Stomach smooth muscle (tissue), 2 donors: Measurements from ENCODE around the gene MFSD12.

Source experiments
- H3K27ac ChIP-seq: one replicate; pipeline ENCODE4 v1.7.0; 2013; ENCODE audit warnings: mild to moderate bottlenecking, low read length, inconsistent platforms
- H3K27me3 ChIP-seq, 2 donors: one replicate each; pipeline ENCODE4 v1.7.0; 2013; ENCODE audit warnings: low read length in 2 of 2; ENCODE audit not compliant: insufficient read depth in 2 of 2, control insufficient read depth in 1 of 2
- H3K36me3 ChIP-seq, 2 donors: one replicate each; pipeline ENCODE4 v1.7.0; 2013; ENCODE audit warnings: low read length in 2 of 2; ENCODE audit not compliant: control insufficient read depth in 2 of 2, insufficient read depth in 2 of 2
- H3K4me1 ChIP-seq: one replicate; pipeline ENCODE4 v1.7.0; 2013; ENCODE audit warnings: low read length; ENCODE audit not compliant: control insufficient read depth, insufficient read depth
- H3K4me3 ChIP-seq, 2 donors: one replicate each; pipeline ENCODE4 v1.7.0; 2013; ENCODE audit warnings: low read length in 2 of 2
- H3K9ac ChIP-seq, 2 donors: one replicate each; pipeline ENCODE4 v1.7.0; 2013; ENCODE audit warnings: low read length in 2 of 2, mild to moderate bottlenecking in 1 of 2
- H3K9me3 ChIP-seq, 2 donors: one replicate each; pipeline ENCODE4 v1.7.0; 2013; ENCODE audit warnings: low read length in 2 of 2; ENCODE audit not compliant: control insufficient read depth in 2 of 2
- donor health status: healthy.
- donor health status: Pancreatic carcinoma.

Gene MFSD12

GRCh38 chr19:3501780-3502179 lies 55.6 kb downstream of the MFSD12 start:
- Histone ChIP-seq H3K27me3 (no peaks in the 10 kb centered on the region), H3K27ac (no peak overlapping the region), H3K9ac (no peak overlapping the region), H3K9me3 (no peaks in the 10 kb centered on the region), H3K4me3 (no peak overlapping the region), H3K4me1 (peaks cover 14% of the 10 kb centered on the region), H3K36me3 (peaks cover 2 to 5% of the 10 kb centered on the region in 2 donors)

- H3K36me3 ChIP-seq = peaks cover 6 to 10% of the 10 kb centered on the region in 2 donors
- H3K9me3 ChIP-seq = no peaks in the 10 kb centered on the region
- peak within 1 kb of the TSS; percentile 93 for H3K27ac ChIP-seq
- H3K9ac ChIP-seq = peak within 1 kb of the TSS; percentile 94 to 96
- no peaks in the 10 kb centered on the region for H3K27me3 ChIP-seq
- H3K4me3 ChIP-seq = peak within 1 kb of the TSS; percentile 99
- H3K4me1 ChIP-seq = peaks cover 13% of the 10 kb centered on the region
Observed at GRCh38 chr19:3500429-3501101, 56.8 kb downstream of the MFSD12 start, which contains the start of gene DOHH. Gene DOHH, minus strand, starts transcription at chr19:3500674. Its CDS starts 3,860 bp downstream, at chr19:3496814.

GRCh38 chr19:3499738-3500428 lies 57.5 kb downstream of the MFSD12 start:
- Histone ChIP-seq H3K9ac (peak overlapping the region; percentile 94 to 96), H3K36me3 (peaks cover 9 to 14% of the 10 kb centered on the region in 2 donors), H3K27me3 (no peaks in the 10 kb centered on the region), H3K4me3 (peak overlapping the region; percentile 99), H3K4me1 (peaks cover 11% of the 10 kb centered on the region), H3K9me3 (no peaks in the 10 kb centered on the region), H3K27ac (peak overlapping the region; percentile 93)

GRCh38 chr19:3497757-3498520 lies 59.4 kb downstream of the MFSD12 start:
- Histone ChIP-seq H3K9me3 (no peaks in the 10 kb centered on the region), H3K9ac (no peak overlapping the region)

GRCh38 chr19:3496392-3497273 lies 60.8 kb downstream of the MFSD12 start:
- H3K9ac ChIP-seq = no peak overlapping the region
- H3K36me3 ChIP-seq = peaks cover 14 to 27% of the 10 kb centered on the region in 2 donors
- H3K4me3 ChIP-seq = no peak overlapping the region
- H3K9me3 ChIP-seq = no peaks in the 10 kb centered on the region
- H3K27me3 ChIP-seq = no peaks in the 10 kb centered on the region
- H3K4me1 ChIP-seq = peaks cover 11% of the 10 kb centered on the region
- H3K27ac ChIP-seq = no peak overlapping the region

More at GRCh38 chr19:3497757-3498520, 59.4 kb downstream of the MFSD12 start:
- Histone ChIP-seq H3K36me3 (peaks cover 14 to 20% of the 10 kb centered on the region in 2 donors), H3K4me1 (peaks cover 11% of the 10 kb centered on the region), H3K27ac (no peak overlapping the region), H3K27me3 (no peaks in the 10 kb centered on the region), H3K4me3 (no peak overlapping the region)

GRCh38 chr19:3494559-3494958 lies 62.8 kb downstream of the MFSD12 start:
- Histone ChIP-seq H3K36me3 (peaks cover 14 to 29% of the 10 kb centered on the region in 2 donors), H3K9ac (no peak overlapping the region), H3K9me3 (no peaks in the 10 kb centered on the region), H3K27ac (no peak overlapping the region), H3K27me3 (no peaks in the 10 kb centered on the region), H3K4me3 (no peak overlapping the region), H3K4me1 (peaks cover under 1% of the 10 kb centered on the region)
